NOMO-1 treated with dmso at 0.1 percent for 144 hours (cell line): Measurements from ENCODE around the gene CCT8.
A peak's percentile ranks its signal among the peaks of the same experiment; 100 is the strongest.
"Not testable (repeated sequence)": the region's sequence is repeated elsewhere in the genome, so short reads cannot be mapped to it uniquely, and the experiment has no call there.

Experiments used
- DNase-seq: peaks from one replicate; lab custom pipeline; 2025; ENCODE audit not compliant: unreplicated experiment; lab: John Stamatoyannopoulos, UW

The CCT8 gene

GRCh38 chr21:29024474-29025327, 48.7 kb downstream of the CCT8 start, which contains the start of gene USP16:
Gene USP16, plus strand, starts transcription at chr21:29024668. Its CDS starts 3,246 bp downstream, at chr21:29027914.
- DNase-seq: peak; percentile 93

- DNase-seq: no peak
Observed at GRCh38 chr21:29022166-29022565, 51.3 kb downstream of the CCT8 start.

DNA sequence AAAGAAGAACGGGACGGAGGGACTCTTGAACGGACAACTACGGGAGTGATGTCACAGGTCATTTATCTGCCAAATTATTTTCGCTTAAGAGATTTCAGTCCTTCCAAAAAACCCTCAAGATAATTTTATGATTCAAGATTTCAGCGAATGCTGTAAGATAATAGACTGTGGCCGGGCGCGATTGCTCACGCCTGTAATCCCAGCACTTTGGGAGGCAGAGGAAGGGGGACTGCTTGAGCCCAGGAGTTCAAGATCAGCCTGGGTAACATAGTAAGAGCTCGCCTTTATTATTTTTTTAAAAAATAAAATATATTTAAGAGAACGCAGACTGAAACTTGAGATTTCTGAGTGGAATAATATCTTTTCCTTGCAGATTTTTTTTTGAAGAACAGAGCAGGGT, 54.9 kb downstream of the CCT8 start:
- DNase-seq: no peak

GRCh38 chr21:29017639-29018237, 55.7 kb downstream of the CCT8 start:
- DNase-seq: peak; percentile 18

DNA sequence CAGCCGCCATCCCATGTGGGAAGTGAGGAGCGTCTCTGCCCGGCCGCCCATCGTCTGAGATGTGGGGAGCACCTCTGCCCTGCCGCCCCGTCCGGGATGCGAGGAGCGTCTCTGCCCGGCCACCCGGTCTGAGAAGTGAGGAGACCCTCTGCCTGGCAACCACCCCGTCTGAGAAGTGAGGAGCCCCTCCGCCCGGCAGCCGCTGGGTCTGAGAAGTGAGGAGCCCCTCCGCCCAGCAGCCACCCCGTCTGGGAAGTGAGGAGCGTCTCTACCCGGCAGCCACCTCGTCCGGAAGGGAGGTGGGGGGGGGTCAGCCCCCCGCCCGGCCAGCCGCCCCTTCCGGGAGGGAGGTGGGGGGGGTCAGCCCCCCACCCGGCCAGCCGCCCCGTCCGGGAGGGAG, 62.2 kb downstream of the CCT8 start:
- not testable (repeated sequence) for DNase-seq

DNA sequence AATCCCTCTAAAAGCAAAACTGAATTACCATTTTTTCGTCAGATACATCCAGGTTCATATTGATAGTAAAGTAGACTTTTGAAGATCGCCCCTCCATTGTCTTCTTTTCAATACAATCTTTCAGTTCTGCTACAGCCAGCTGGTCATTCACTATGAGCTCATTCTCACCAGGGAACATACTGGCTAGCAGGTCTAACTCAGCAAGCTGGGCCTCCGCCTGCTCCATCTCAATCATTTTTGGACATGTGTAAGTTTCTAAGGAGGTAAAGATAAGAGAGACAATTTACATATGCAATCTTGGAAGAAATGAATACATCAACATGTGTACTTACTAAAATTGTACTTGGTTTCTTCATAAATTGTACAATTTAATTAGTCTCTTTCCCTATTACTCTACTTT, 65.1 kb downstream of the CCT8 start:
- no peak for DNase-seq

DNA sequence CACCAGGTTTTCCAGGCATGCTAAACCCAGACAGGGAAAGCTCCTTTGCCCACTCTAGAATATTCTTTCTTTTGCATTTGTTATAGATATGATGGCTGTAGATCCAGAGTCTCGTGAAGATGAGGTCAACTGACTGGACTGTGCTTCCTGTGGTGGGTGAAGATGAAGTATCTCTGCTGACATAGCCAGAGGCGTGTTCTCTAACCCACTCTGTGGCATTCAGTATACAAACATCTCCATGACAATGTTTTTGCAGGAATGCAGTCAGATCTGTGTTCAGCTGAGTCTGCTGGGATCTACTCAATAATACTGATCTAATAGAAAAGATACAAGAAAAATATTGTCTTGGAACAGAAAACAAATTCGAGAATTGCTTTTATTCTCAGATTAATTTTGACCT, 65.6 kb downstream of the CCT8 start:
- no peak for DNase-seq

- no peak for DNase-seq
Observed at GRCh38 chr21:29007135-29007534, 66.3 kb downstream of the CCT8 start.
